Muscle layer of colon (tissue), 2 donors: Measurements from ENCODE around the gene DOK6.

Experiments used
- H3K27ac ChIP-seq: one replicate; pipeline ENCODE4 v1.7.0; 2013; ENCODE audit warnings: low read depth, mild to moderate bottlenecking, low read length, moderate library complexity
- H3K27me3 ChIP-seq, 2 donors: one replicate each; pipeline ENCODE4 v1.7.0; 2013; ENCODE audit warnings: low read length in 2 of 2, mild to moderate bottlenecking in 2 of 2; ENCODE audit not compliant: insufficient read depth in 2 of 2, control insufficient read depth in 1 of 2
- H3K36me3 ChIP-seq: one replicate; pipeline ENCODE4 v1.7.0; 2013; ENCODE audit warnings: mild to moderate bottlenecking, low read length; ENCODE audit not compliant: insufficient read depth
- H3K4me1 ChIP-seq: one replicate; pipeline ENCODE4 v1.7.0; 2013; ENCODE audit warnings: mild to moderate bottlenecking, low read length; ENCODE audit not compliant: insufficient read depth
- H3K4me3 ChIP-seq, 2 donors: one replicate each; pipeline ENCODE4 v1.7.0; 2013; ENCODE audit warnings: low read length in 2 of 2, low read depth in 1 of 2, mild to moderate bottlenecking in 1 of 2, moderate library complexity in 1 of 2
- H3K9ac ChIP-seq: one replicate; pipeline ENCODE4 v1.7.0; 2013; ENCODE audit warnings: low read length
- H3K9me3 ChIP-seq: one replicate; pipeline ENCODE4 v1.7.0; 2013; ENCODE audit warnings: mild to moderate bottlenecking, low read length
- donor health status: abdominal sarcoma.
- donor health status: Adenocarcinoma of cecum.

The DOK6 gene

DNA sequence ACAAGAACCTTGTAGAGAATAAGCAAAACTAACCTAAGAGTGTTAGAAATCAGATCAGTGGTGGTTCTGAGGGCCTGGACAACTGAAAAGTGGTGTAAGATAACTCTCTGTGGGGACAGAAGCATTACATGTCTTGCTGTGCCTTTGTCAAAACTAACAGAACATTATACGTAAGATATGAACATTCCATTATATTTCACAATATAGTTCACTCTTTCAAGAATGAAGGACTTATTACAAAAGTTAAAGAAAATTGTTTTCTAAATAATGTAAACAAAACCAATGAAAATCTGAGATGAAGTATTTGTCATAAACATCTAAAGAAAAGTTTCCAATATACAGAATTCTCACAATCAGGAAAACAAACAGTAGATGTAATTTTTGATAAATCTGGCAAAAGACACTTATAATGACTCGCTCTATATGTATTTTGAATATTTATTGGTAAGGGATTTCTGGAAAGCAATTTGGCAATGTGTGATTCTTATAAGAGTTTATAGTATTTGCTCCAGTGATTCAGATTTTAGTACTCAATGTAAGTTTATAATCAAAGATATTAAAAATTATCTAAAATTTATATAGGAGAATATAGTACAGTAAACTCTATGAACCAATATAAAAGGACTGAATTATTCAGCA is 288.6 kb downstream of the DOK6 start:
- Histone ChIP-seq H3K9me3 (no peaks in the 10 kb centered on the region), H3K27me3 (no peaks in the 10 kb centered on the region), H3K27ac (no peak overlapping the region), H3K4me3 (no peak overlapping the region), H3K36me3 (no peaks in the 10 kb centered on the region), H3K4me1 (no peaks in the 10 kb centered on the region), H3K9ac (no peak overlapping the region)

DNA sequence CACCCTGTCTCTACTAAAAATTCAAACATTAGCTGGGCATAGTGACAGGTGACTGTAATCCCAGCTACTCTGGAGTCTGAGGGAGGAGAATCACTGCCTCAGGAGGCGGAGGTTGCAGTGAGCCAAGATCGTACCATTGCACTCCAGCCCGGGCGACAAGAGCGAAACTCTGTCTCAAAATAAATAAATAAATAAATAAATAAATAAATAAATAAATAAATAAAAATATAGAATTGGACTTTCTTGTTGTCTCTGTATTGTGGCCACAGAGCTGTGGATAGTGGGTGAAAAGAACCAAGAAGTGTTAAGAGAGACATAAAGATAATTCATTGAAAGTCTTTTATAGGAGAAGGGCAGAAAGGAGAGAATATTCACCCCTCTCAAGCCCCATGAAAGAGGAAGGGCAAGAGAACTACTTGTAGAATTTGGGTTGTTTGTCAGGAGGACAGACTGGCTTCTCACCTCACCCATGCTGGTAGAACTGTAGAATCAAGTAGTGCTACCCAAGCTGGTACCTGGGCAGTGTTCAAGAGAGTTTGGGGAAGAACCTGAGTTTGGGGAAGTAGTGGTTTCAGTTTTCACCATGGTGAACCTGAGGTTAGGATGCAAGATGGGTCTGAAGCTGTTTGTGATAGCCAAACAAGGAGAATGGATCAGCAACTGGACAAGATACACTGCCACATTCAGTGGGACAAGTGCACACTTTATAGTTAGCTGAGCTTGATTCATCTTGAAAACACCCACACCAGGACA is 290.5 kb downstream of the DOK6 start:
- no peaks in the 10 kb centered on the region for H3K36me3 ChIP-seq
- H3K27ac ChIP-seq = no peak overlapping the region
- H3K9me3 ChIP-seq = no peaks in the 10 kb centered on the region
- H3K27me3 ChIP-seq = no peaks in the 10 kb centered on the region
- no peak overlapping the region for H3K9ac ChIP-seq
- no peak overlapping the region for H3K4me3 ChIP-seq
- H3K4me1 ChIP-seq = no peaks in the 10 kb centered on the region

DNA sequence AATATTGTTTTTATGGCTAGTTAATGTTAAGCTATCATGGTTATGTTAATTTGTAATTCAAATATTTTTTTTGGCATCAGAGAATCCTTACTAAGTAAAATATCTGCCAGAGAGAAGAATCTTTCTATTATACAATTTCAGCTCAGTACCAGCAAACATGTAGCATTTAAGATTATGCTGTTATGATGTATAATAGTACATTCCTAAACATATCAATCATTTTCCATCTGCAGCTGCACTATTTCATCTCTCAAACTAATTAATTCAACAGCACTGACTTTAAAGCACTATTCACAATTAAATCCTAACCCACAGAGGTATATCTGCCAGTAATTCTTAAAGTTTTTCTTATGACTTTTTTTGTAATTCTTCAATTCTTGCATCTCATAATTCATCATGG is 296.4 kb downstream of the DOK6 start:
- H3K4me1 ChIP-seq = no peaks in the 10 kb centered on the region

DNA sequence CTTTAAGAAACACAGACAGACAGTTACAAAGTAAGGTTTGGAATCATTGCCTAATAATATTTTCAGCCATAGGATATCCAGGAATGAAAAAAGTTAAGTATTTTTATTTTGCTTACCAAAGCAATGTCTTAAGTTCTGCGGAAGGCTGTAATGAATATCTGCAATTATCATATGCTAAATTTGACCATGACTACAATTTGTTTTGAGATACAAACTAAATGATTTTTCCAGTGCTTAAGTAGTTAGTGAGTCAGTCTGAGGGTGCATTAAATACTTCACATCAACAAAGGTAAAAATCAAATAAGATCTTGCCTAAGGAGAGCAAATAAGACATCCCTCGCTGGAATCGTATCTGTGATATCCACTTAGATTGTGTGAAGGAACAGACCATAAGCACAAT is 297.0 kb downstream of the DOK6 start:
- Histone ChIP-seq H3K4me1 (no peaks in the 10 kb centered on the region), H3K27me3 (no peaks in the 10 kb centered on the region), H3K27ac (no peak overlapping the region), H3K9me3 (no peaks in the 10 kb centered on the region), H3K4me3 (no peak overlapping the region), H3K9ac (no peak overlapping the region), H3K36me3 (no peaks in the 10 kb centered on the region)

More for the DNA sequence above, 296.4 kb downstream of the DOK6 start:
- H3K9me3 ChIP-seq = no peaks in the 10 kb centered on the region
- H3K27ac ChIP-seq = no peak overlapping the region
- H3K4me3 ChIP-seq = no peak overlapping the region
- H3K9ac ChIP-seq = no peak overlapping the region
- no peaks in the 10 kb centered on the region for H3K27me3 ChIP-seq
- H3K36me3 ChIP-seq = no peaks in the 10 kb centered on the region

DNA sequence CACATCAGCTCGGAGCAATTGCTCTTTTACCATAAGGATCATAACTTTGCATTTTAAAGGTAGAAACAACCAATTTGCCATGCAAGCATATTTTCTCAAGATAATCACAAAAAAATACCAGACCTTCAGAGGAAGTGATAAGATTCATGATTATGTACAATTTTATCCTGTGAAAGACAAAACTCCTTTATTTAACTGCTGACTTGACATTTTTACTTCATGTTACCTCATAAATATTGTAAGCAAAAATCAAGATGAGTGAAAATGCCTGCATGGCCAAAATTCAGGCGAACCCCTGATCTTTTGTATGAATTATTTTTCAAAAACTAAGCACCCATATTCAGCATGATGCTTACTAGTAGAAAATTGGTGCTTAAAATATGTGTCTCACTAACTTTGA is 300.6 kb downstream of the DOK6 start:
- Histone ChIP-seq H3K27me3 (no peaks in the 10 kb centered on the region), H3K36me3 (no peaks in the 10 kb centered on the region), H3K4me3 (no peak overlapping the region), H3K27ac (no peak overlapping the region), H3K4me1 (no peaks in the 10 kb centered on the region), H3K9ac (no peak overlapping the region), H3K9me3 (no peaks in the 10 kb centered on the region)

DNA sequence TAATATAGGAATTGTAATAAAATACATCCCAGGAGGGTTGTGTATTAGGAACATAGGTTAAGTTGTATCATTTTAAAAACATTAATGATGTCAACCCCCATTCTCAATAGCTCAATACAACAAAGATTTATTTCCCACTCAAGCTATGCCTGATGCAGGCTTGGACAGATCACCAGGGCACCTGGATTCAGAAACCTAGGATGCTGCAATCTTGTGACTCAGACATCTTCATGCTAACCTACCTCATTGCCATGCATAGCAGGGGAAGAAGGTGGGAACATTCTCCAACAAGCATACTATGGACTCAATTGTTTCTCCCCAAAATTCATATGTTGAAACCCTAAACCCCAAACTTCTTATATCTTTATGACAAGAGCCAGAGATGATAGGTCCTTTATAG is 302.8 kb downstream of the DOK6 start:
- no peak overlapping the region for H3K4me3 ChIP-seq
- no peak overlapping the region for H3K9ac ChIP-seq
- no peaks in the 10 kb centered on the region for H3K27me3 ChIP-seq

DNA sequence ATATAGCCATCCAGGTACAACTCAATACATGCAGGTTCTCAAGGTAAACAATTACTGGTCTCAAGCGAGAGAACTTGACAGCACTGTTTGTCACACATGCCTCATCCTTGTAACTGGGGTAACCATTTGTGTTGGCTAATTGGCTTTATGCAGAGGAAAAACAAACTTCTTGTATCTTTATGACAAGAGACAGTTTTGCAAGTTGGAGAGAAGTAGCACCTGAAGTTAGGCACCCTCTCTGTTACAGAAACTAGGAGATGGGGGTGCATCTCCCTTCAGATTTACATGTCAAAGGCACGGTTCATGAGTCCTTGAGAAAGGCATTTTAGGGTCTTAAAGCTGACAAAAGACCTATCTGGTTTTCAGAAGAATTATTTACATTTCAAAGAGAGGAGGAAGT is 305.3 kb downstream of the DOK6 start:
- no peaks in the 10 kb centered on the region for H3K36me3 ChIP-seq
- H3K9me3 ChIP-seq = no peaks in the 10 kb centered on the region
- H3K27me3 ChIP-seq = no peaks in the 10 kb centered on the region
- H3K4me1 ChIP-seq = no peaks in the 10 kb centered on the region
- no peak overlapping the region for H3K27ac ChIP-seq
- H3K4me3 ChIP-seq = no peak overlapping the region
- H3K9ac ChIP-seq = no peak overlapping the region

More for the DNA sequence above, 302.8 kb downstream of the DOK6 start:
- Histone ChIP-seq H3K4me1 (no peaks in the 10 kb centered on the region), H3K9me3 (no peaks in the 10 kb centered on the region), H3K27ac (no peak overlapping the region), H3K36me3 (no peaks in the 10 kb centered on the region)

DNA sequence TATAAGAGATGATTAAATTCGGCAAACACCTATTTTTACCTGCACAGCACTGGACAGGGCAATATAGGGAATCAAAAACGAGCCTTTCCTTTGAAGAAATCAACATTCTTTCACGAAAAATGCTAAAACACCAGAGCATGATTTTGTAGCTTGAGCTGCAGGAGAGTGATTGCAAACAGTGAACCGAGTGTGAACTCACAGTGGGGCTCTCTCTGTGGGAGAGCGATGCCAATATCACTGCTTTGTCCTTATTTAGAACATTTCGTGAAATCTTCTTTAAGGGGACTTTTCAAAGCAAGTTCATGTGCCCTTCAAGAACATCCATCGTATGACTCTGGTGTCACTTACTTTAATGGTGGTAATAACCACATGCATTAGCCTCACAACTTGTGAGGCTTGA is 308.2 kb downstream of the DOK6 start:
- Histone ChIP-seq H3K27ac (no peak overlapping the region), H3K4me3 (no peak overlapping the region), H3K9ac (no peak overlapping the region)

DNA sequence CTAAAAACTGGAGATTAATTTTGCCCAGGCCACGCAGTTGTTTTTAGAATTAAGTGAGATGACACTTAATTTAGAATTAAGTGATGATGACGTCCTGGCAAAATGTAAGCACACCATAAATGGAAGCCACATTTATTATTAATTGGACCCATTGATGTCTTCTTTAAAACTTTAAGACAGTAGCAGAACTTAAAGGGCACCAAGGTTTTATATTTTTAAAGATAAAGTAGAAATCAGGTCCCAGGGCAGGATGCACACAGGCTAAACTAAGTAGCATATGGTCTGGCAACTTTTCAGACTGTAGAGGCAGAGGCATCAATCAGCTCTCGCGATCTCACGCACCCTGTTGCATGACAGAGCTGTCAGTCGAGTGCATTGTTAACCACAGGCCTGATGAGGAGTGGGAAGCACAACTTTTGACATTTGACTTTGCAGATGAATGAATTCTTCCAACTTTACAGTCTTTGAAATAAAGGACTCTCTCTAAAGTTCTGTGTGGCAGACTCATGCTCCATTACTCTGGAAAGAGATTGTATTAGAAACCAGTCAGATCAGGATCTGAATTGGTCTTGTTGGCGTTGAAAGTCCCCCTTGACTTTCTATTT is 314.6 kb downstream of the DOK6 start:
- Histone ChIP-seq H3K27ac (no peak overlapping the region), H3K27me3 (no peaks in the 10 kb centered on the region), H3K36me3 (no peaks in the 10 kb centered on the region), H3K4me1 (no peaks in the 10 kb centered on the region), H3K9me3 (peaks cover 27% of the 10 kb centered on the region), H3K9ac (no peak overlapping the region), H3K4me3 (no peak overlapping the region)

More for the DNA sequence above, 308.2 kb downstream of the DOK6 start:
- H3K27me3 ChIP-seq = no peaks in the 10 kb centered on the region
- no peaks in the 10 kb centered on the region for H3K4me1 ChIP-seq
- no peaks in the 10 kb centered on the region for H3K36me3 ChIP-seq
- no peaks in the 10 kb centered on the region for H3K9me3 ChIP-seq

DNA sequence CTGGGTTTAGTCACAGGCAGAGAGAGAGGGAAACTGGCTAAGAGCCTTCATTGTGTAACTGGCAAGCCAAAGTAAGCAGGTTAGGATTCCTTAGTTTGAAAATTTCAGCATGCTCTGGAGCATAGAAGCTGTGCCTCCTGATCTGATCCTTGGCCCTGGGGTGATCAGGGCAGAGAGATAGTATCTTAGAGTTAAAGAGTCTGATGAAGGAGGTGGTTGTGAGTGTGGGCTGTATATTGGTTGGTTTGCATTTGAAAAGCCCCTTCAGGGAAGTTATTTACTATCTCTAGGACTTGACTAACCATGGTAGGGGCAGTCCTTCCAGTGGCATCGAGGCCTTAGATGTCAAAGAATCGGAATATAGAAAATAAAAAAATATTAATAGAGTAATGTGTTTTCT is 316.9 kb downstream of the DOK6 start:
- Histone ChIP-seq H3K36me3 (no peaks in the 10 kb centered on the region), H3K9ac (no peak overlapping the region), H3K4me1 (no peaks in the 10 kb centered on the region), H3K4me3 (no peak overlapping the region), H3K9me3 (peaks cover 27% of the 10 kb centered on the region), H3K27me3 (no peaks in the 10 kb centered on the region), H3K27ac (no peak overlapping the region)

DNA sequence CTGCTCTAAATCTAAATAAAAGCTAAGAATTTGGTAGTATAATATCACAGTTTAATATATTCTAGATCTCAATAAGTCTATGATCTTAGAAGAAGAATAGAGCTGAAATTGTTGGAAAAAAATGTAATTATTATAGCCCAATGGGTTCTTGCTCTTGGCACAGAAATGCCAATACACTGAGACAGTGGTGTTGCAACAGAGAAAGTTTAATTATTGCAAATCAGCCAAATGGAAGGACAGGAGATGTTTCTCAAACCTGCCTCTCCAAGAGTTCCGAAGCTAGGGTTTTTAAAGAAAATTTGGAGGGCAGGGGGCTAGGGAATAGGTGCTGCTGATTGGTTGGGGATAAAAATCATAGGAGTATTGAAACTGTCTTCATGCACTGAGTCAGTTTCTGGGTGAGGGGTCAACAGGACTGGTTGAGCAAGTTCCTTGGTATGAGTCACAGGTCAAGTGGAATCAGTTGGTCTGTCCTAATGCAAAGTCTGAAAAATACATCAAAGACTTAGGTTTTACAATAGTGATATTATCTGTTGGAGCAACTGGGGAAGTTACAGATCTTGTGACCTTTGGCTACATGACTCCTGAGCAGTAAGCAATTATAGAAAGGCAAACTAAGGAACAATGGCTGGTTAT is 318.3 kb downstream of the DOK6 start:
- no peak overlapping the region for H3K4me3 ChIP-seq
- H3K27me3 ChIP-seq = no peaks in the 10 kb centered on the region
- no peak overlapping the region for H3K27ac ChIP-seq
- no peaks in the 10 kb centered on the region for H3K36me3 ChIP-seq
- H3K9ac ChIP-seq = no peak overlapping the region
- H3K9me3 ChIP-seq = peaks cover 27% of the 10 kb centered on the region
- H3K4me1 ChIP-seq = no peaks in the 10 kb centered on the region
